ENCODE data around the gene YTHDC1. TPM values are rescaled to one million over a fixed set of nuclear protein-coding genes. Genes with fewer than 3 reads are reported as not detected.

The YTHDC1 gene
- total and polyA plus RNA-seq, 2 of the 13 experiments (the other 11 are each of a cell fraction or from before 2014, with no cell fraction given), result 37.3 to 56.8 TPM

- TF ChIP-seq ZNF687 (CRISPR knock-in tag; IDR thresholded peaks at IDR 0.05) (0 out of 2 replicates have a peak, but pooled peaks have one; percentile 33), KMT2A (CRISPR knock-in tag; IDR thresholded peaks at IDR 0.05) (no peak), ETS1 (CRISPR knock-in tag; IDR thresholded peaks at IDR 0.05) (no peak), ZNF10 (CRISPR knock-in tag; IDR thresholded peaks at IDR 0.05; ENCODE audit: borderline replicate concordance, low read depth) (no peak), ZNF333 (CRISPR knock-in tag; IDR thresholded peaks at IDR 0.05; ENCODE audit: borderline replicate concordance) (no peak), ZC3H4 (CRISPR knock-in tag; IDR thresholded peaks at IDR 0.05; ENCODE audit: borderline replicate concordance) (no peak), SETDB1 (CRISPR knock-in tag; IDR thresholded peaks at IDR 0.05; ENCODE audit: borderline replicate concordance) (no peak), PRDM10 (CRISPR knock-in tag; IDR thresholded peaks at IDR 0.05; ENCODE audit: low read depth) (no peak), ZNF644 (CRISPR knock-in tag; IDR thresholded peaks at IDR 0.05; ENCODE audit: low read depth) (no peak), ZNF468 (CRISPR knock-in tag; IDR thresholded peaks at IDR 0.05) (no peak), RAD21 (CRISPR knock-in tag; IDR thresholded peaks at IDR 0.05) (peak; percentile 72), STAG1 (CRISPR knock-in tag; IDR thresholded peaks at IDR 0.05) (peak; percentile 89), ZBTB44 (CRISPR knock-in tag; IDR thresholded peaks at IDR 0.05) (no peak), DR1 (CRISPR knock-in tag; IDR thresholded peaks at IDR 0.05) (no peak), ZNF513 (CRISPR knock-in tag; conservative IDR thresholded peaks at IDR 0.05) (no peak), PHF5A (CRISPR knock-in tag; IDR thresholded peaks at IDR 0.05; ENCODE audit: low read depth, unreplicated experiment) (no peak)
These were observed 26.0 kb upstream of the YTHDC1 start (continued) for GRCh38 chr4:68375667-68376559.
